Loucy (cell line): ENCODE data around the gene SAXO1.

Source experiments
- EZH2phosphoT487 ChIP-seq: fragments of 200-600 bp; IDR thresholded peaks from 2 replicates; pipeline ENCODE4 v1.6.1; 2018; ENCODE audit warnings: antibody characterized with exemption, mild to moderate bottlenecking, moderate library complexity, borderline replicate concordance
- TF ChIP-seq, protein P1 (sequence below): fragments of 200-600 bp; sonication (generic); conservative IDR thresholded peaks from 2 replicates; pipeline ENCODE4 v1.5.1; 2014; ENCODE audit warnings: mild to moderate bottlenecking, antibody characterized with exemption, low read length

DNA sequence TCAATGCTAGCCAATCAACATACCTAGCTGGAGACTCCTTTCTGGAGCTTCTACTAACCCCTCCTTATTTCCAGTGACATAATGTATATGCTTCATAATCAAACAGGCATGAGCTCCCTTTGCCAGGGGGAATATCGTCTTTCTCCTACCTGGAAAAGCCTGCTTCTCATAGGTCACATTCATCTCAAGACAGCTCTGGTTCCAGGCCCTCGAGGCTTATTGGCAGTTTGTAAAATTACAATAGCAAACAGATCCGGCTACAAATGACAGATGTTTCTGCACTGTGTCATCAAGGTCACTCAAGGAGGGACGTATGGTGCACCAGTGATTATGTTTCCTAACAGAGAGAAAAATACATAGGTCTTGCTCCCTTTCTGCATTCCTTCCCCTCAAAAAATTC lies 140.0 kb downstream of the SAXO1 start:
- TF ChIP-seq, protein P1, sequence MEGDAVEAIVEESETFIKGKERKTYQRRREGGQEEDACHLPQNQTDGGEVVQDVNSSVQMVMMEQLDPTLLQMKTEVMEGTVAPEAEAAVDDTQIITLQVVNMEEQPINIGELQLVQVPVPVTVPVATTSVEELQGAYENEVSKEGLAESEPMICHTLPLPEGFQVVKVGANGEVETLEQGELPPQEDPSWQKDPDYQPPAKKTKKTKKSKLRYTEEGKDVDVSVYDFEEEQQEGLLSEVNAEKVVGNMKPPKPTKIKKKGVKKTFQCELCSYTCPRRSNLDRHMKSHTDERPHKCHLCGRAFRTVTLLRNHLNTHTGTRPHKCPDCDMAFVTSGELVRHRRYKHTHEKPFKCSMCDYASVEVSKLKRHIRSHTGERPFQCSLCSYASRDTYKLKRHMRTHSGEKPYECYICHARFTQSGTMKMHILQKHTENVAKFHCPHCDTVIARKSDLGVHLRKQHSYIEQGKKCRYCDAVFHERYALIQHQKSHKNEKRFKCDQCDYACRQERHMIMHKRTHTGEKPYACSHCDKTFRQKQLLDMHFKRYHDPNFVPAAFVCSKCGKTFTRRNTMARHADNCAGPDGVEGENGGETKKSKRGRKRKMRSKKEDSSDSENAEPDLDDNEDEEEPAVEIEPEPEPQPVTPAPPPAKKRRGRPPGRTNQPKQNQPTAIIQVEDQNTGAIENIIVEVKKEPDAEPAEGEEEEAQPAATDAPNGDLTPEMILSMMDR, result no peak
- TF ChIP-seq EZH2phosphoT487, result no peak
